Transverse colon (tissue), 4 donors: Measurements from ENCODE around the gene FGGY. TPM values are rescaled to one million over a fixed set of nuclear protein-coding genes. Genes with fewer than 3 reads are reported as not detected.
"Not testable (repeated sequence)": the region's sequence is repeated elsewhere in the genome, so short reads cannot be mapped to it uniquely, and the experiment has no call there.

Experiments used
- DNase-seq: peaks from one replicate; pipeline ENCODE4 v3.0.0-alpha.2; 2019
- H3K27ac ChIP-seq, 4 donors: fragments of 200-600 bp; sonication (generic); 2 replicates each; pipeline ENCODE4 v1.5.1; 2016 to 2018; ENCODE audit warnings: inconsistent platforms in 4 of 4
- H3K27me3 ChIP-seq: fragments of 200-600 bp; sonication (generic); 2 replicates; pipeline ENCODE4 v1.5.1; 2017; ENCODE audit warnings: inconsistent platforms
- H3K36me3 ChIP-seq, 4 donors: fragments of 200-600 bp; sonication (generic); 2 replicates each; pipeline ENCODE4 v1.5.1; 2017 to 2019; ENCODE audit warnings: inconsistent platforms in 4 of 4
- H3K4me1 ChIP-seq, 4 donors: fragments of 200-600 bp; sonication (generic); 2 replicates each; pipeline ENCODE4 v1.5.1; 2017 to 2020; ENCODE audit warnings: inconsistent platforms in 4 of 4
- H3K4me3 ChIP-seq, 4 donors: fragments of 200-600 bp; sonication (generic); 1 replicate in 1 of 4; 2 replicates in 3 of 4; pipeline versions ENCODE4 v1.5.1 to v1.6.1; 2017 to 2019; ENCODE audit warnings: inconsistent platforms in 4 of 4
- H3K9me3 ChIP-seq, 2 donors: fragments of 200-600 bp; sonication (generic); 2 replicates each; pipeline ENCODE4 v1.5.1; 2017 to 2019; ENCODE audit warnings: inconsistent platforms in 2 of 2
- CTCF ChIP-seq, 5 experiments: fragments of 200-600 bp in 3 of 5; fragments of 450-650 bp in 2 of 5; sonication (generic) in 3 of 5; IDR thresholded peaks; 1 replicate in 2 of 5; 2 replicates in 3 of 5; pipeline ENCODE4 v1.5.1; 2016 to 2017; ENCODE audit warnings: antibody characterized with exemption in 5 of 5, inconsistent platforms in 3 of 5, mild to moderate bottlenecking in 2 of 5, moderate library complexity in 1 of 5
- EP300 ChIP-seq: sonication (generic); formaldehyde crosslinking; IDR thresholded peaks from one replicate; pipeline ENCODE4 v1.6.1; 2017; ENCODE audit warnings: antibody characterized with exemption, low read depth
- POLR2A ChIP-seq: fragments of 450-650 bp; IDR thresholded peaks from one replicate; pipeline ENCODE4 v1.6.1; 2016; ENCODE audit warnings: antibody characterized with exemption, mild to moderate bottlenecking, moderate library complexity
- POLR2AphosphoS5 ChIP-seq, 3 donors: sonication (generic); formaldehyde crosslinking; IDR thresholded peaks; one replicate each; pipeline ENCODE4 v1.6.1; 2016; ENCODE audit warnings: antibody characterized with exemption in 3 of 3
- WGBS, 2 donors: methylation state at CpG; one replicate each; pipeline ENCODE4 v1.1.5; 2018; ENCODE audit warnings: low coverage in 1 of 2; 5-methylcytosine and 5-hydroxymethylcytosine counted together
- in situ Hi-C, 4 donors: fragments of 200-750 bp; cut with MboI; loops; one replicate each; pipeline versions ENCODE4 v1.15.0 to v1.15.1; 2017; ENCODE audit warnings: low sequenced_read_pairs in 3 of 4, low pct_ligation_motif_present in 1 of 4, low pct_unique_long_range_greater_than_20kb in 1 of 4
- intact Hi-C: fragments of 100-400 bp; cut with DNase I; formaldehyde crosslinking; loops from one replicate; pipeline ENCODE4 v1.15.1; 2023; ENCODE audit warnings: low total_unique reads
- total RNA-seq, 4 donors: library from RNA; depleted of rRNA; stranded (reverse); fragments of >200 nt; gene quantifications; one replicate each; pipeline ENCODE4 v1.1.0, GENCODE V29; 2016

Gene FGGY
- total RNA-seq, 4 donors from 2014 or later: 18.2 to 97.7 (median 27.1) TPM

DNA sequence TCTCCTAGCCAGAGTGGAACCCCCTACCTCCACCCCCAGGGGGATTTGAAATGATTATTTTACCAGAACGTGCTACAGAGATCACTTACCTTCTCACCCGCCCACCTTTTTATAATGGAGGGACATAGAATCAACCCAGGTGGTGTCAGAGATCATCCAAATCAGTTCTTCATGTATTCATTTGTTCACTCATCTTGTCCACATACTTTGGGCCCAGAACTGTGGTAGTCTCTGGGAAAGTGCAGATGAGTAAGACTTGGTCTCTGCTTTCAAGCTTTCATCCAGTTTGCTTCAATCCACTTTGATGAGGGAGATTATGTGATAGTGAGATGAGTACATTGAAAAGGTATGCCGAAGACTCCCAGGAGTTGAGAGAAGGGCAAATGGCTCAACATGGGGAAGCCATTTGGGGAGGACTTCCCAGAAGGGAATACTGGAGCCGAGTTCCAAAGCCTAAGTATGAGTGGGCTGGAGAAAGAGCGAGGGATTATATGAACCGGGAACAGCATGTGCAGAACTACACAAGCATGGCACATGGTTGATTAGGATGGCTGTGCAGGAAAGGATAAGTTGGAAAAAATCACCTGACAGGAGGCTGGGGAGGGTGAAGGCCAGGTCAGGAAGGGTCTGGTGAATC is 1.9 kb downstream of the FGGY start:
- Histone ChIP-seq H3K4me3 (no peak overlapping the region), H3K27ac (peak overlapping the region in 3 of 4 donors; percentile 92 to 98 (median 97)), H3K4me1 (peaks cover 11 to 28% (median 14%) of the 10 kb centered on the region in 4 donors), H3K36me3 (no peaks in the 10 kb centered on the region), H3K27me3 (no peaks in the 10 kb centered on the region), H3K9me3 (peaks cover 3% of the 10 kb centered on the region in 2 donors)
- DNase-seq: no peak
- in situ Hi-C loops (loop anchor here in 3 of 4 donors (10.0 to 25.0 kb wide), 4 partner anchors 387 to 562 kb away; partner anchors contain the start of gene JUN (in 2 of the 3)), intact Hi-C loops (loop anchor here (5.0 to 10.0 kb wide), 2 partner anchors 146 to 397 kb away; no protein-coding TSS in a partner anchor)
- 82 to 89% methylated on average over 3 to 6 of the region's 6 CpGs for WGBS, 2 donors
- TF ChIP-seq POLR2A (no peak), CTCF (IDR thresholded peaks at IDR 0.05) (no peak), POLR2AphosphoS5 (IDR thresholded peaks at IDR 0.05) (no peak), EP300 (no peak)

- in situ Hi-C loops (loop anchor here (10.0 to 25.0 kb wide), 4 partner anchors 387 to 562 kb away; partner anchors contain the start of gene JUN (in 3 of the 4)), intact Hi-C loops (loop anchor here (5.0 to 10.0 kb wide), 2 partner anchors 145 to 397 kb away; no protein-coding TSS in a partner anchor)
- H3K27me3 ChIP-seq, H3K36me3 ChIP-seq, H3K27ac ChIP-seq, H3K9me3 ChIP-seq, H3K4me3 ChIP-seq, DNase-seq: not testable (repeated sequence)
- H3K4me1 ChIP-seq: peaks cover 11 to 28% (median 14%) of the 10 kb centered on the region in 4 donors
- 95 to 96% methylated on average over 7 to 11 of the region's 11 CpGs for WGBS, 2 donors
Measured at GRCh38 chr1:59299670-59300069, 2.8 kb downstream of the FGGY start.

DNA sequence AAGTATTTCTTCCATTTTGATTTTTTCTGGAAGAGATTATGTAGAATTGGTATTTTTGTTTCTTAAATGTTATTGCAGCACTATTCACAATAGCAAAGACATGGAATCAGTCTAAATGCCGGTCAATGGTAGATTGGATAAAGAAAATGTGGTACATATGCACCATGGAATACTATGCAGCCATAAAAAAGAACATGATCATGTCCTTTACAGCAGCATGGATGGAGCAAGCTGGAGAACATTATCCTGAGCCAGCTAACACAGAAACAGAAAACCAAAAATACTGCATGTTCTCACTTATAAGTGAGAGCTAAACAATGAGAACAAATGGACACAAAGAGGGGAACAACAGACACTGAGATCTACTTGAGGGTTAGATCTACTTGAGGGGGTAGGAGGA is 5.4 kb downstream of the FGGY start:
- no peaks in the 10 kb centered on the region for H3K36me3 ChIP-seq
- H3K27me3 ChIP-seq: no peaks in the 10 kb centered on the region
- peaks cover 17 to 22% of the 10 kb centered on the region in 2 donors for H3K9me3 ChIP-seq
- in situ Hi-C loops (loop anchor here in 1 of 4 donors (25.0 kb wide), 1 partner anchor 515 kb away; the partner anchor contains the start of gene JUN), intact Hi-C loops (no loop called here)
- H3K4me3 ChIP-seq: no peak overlapping the region
- no peak overlapping the region for H3K27ac ChIP-seq
- 90% methylated on average over 1 of the region's 1 CpG; no CpG with 5 or more reads in 1 of the 2 donors for WGBS, 2 donors
- no peak for TF ChIP-seq EP300
- TF ChIP-seq POLR2AphosphoS5 (IDR thresholded peaks at IDR 0.05): no peak
- TF ChIP-seq CTCF (IDR thresholded peaks at IDR 0.05): no peak
- TF ChIP-seq POLR2A: no peak
- H3K4me1 ChIP-seq: peaks cover 9 to 13% (median 10%) of the 10 kb centered on the region in 4 donors
- no peak for DNase-seq

DNA sequence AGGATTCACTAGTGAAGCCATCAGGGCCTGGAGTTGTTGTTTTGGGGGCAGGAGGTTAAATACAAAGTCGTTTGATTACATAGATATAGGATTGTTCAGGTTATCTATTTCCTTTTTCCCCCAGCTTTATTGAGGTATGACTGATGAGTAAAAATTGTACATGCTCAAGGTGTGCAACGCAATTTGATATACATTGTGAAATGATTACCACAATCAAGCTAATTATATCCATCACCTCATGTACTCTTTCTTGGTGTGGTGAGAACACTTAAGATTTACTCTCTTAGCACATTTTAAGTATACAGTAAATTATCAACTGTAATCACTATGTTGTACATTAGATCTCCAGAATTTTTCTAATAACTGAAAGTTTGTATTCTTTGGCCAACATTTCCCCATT is 6.0 kb downstream of the FGGY start:
- DNase-seq: no peak
- Histone ChIP-seq H3K27ac (no peak overlapping the region), H3K9me3 (peaks cover 17 to 22% of the 10 kb centered on the region in 2 donors), H3K4me3 (no peak overlapping the region), H3K36me3 (no peaks in the 10 kb centered on the region), H3K4me1 (peaks cover 3 to 7% (median 5%) of the 10 kb centered on the region in 4 donors), H3K27me3 (no peaks in the 10 kb centered on the region)
- 43 to 85% methylated on average over 2 of the region's 2 CpGs for WGBS, 2 donors
- TF ChIP-seq POLR2A: no peak
- TF ChIP-seq CTCF (IDR thresholded peaks at IDR 0.05): no peak
- TF ChIP-seq POLR2AphosphoS5 (IDR thresholded peaks at IDR 0.05): no peak
- TF ChIP-seq EP300: no peak
- in situ Hi-C loops (loop anchor here in 1 of 4 donors (25.0 kb wide), 1 partner anchor 516 kb away; the partner anchor contains the start of gene JUN), intact Hi-C loops (no loop called here)
